ENCODE measurements around the gene SDF2. TPM values are rescaled to one million over a fixed set of nuclear protein-coding genes. Genes with fewer than 3 reads are reported as not detected.

Gene SDF2
- total RNA-seq (2022; extraction: Qiagen RNA extraction; ENCODE audit: low read depth): 79.5 to 87.0 TPM (median 84.5 TPM) in 5 replicates

GRCh38 chr17:28661635-28662526 is at the start of gene SDF2, which contains the start of gene SUPT6H:
TSS of gene SDF2 (minus strand) at chr17:28661906. CDS start at chr17:28661876, 30 bp downstream.
TSS of gene SUPT6H (plus strand) at chr17:28662205. CDS start at chr17:28673402, 11,197 bp downstream.

GRCh38 chr17:28644787-28645575 is 16.7 kb downstream of the SDF2 start, which contains the start of gene BLTP2:
TSS of gene BLTP2 (minus strand) at chr17:28645158. CDS start at chr17:28645056, 102 bp downstream.

GRCh38 chr17:28613931-28614381 is 47.8 kb downstream of the SDF2 start, which contains the start of gene RSKR:
TSS of gene RSKR (minus strand) at chr17:28614185. CDS start at chr17:28614161, 24 bp downstream.

GRCh38 chr17:28598799-28599310 is 62.9 kb downstream of the SDF2 start, which contains the start of gene SPAG5:
TSS of gene SPAG5 (minus strand) at chr17:28599025. CDS start at chr17:28598946, 79 bp downstream.

Other genes with a start within 250 kb of the SDF2 start
- 0.10 to 0.18 TPM (median 0.14 TPM) in 4 of 5 replicates, not detected in the other for gene SLC13A2, start 188.3 kb downstream of the SDF2 start, total RNA-seq (2022; extraction: Qiagen RNA extraction; ENCODE audit: low read depth)
- not detected in 5 replicates for gene FOXN1, start 155.6 kb downstream of the SDF2 start, total RNA-seq (2022; extraction: Qiagen RNA extraction; ENCODE audit: low read depth)
- gene UNC119, start 109.3 kb downstream of the SDF2 start, total RNA-seq (2022; extraction: Qiagen RNA extraction; ENCODE audit: low read depth): 25.1 to 32.6 TPM (median 29.0 TPM) in 5 replicates
- 55.8 to 58.4 TPM (median 56.6 TPM) in 5 replicates for gene PIGS, start 90.4 kb downstream of the SDF2 start, total RNA-seq (2022; extraction: Qiagen RNA extraction; ENCODE audit: low read depth)
- gene ALDOC, start 85.0 kb downstream of the SDF2 start, total RNA-seq (2022; extraction: Qiagen RNA extraction; ENCODE audit: low read depth): 1.3 to 2.3 TPM (median 1.8 TPM) in 5 replicates
- 72.4 to 90.1 TPM (median 77.8 TPM) in 5 replicates for gene SPAG5, start 62.9 kb downstream of the SDF2 start, total RNA-seq (2022; extraction: Qiagen RNA extraction; ENCODE audit: low read depth)
- gene RSKR, start 47.7 kb downstream of the SDF2 start, total RNA-seq (2022; extraction: Qiagen RNA extraction; ENCODE audit: low read depth): 2.2 to 4.9 TPM (median 4.2 TPM) in 5 replicates
- gene BLTP2, start 16.7 kb downstream of the SDF2 start, total RNA-seq (2022; extraction: Qiagen RNA extraction; ENCODE audit: low read depth): 56.4 to 74.1 TPM (median 58.8 TPM) in 5 replicates
- gene SUPT6H, start 299 bp upstream of the SDF2 start, total RNA-seq (2022; extraction: Qiagen RNA extraction; ENCODE audit: low read depth): 69.2 to 74.1 TPM (median 72.2 TPM) in 5 replicates
- 1.2 to 2.3 TPM (median 1.5 TPM) in 5 replicates for gene PROCA1, start 50.0 kb upstream of the SDF2 start, total RNA-seq (2022; extraction: Qiagen RNA extraction; ENCODE audit: low read depth)
- 220 to 279 TPM (median 265 TPM) in 5 replicates for gene RAB34, start 56.0 kb upstream of the SDF2 start, total RNA-seq (2022; extraction: Qiagen RNA extraction; ENCODE audit: low read depth)
- gene RPL23A, start 58.1 kb upstream of the SDF2 start, total RNA-seq (2022; extraction: Qiagen RNA extraction; ENCODE audit: low read depth): 1,999 to 2,848 TPM (median 2,238 TPM) in 5 replicates
- gene TLCD1, start 64.3 kb upstream of the SDF2 start, total RNA-seq (2022; extraction: Qiagen RNA extraction; ENCODE audit: low read depth): 36.2 to 53.8 TPM (median 48.3 TPM) in 5 replicates
- gene NEK8, start 66.9 kb upstream of the SDF2 start, total RNA-seq (2022; extraction: Qiagen RNA extraction; ENCODE audit: low read depth): 3.8 to 4.7 TPM (median 4.5 TPM) in 5 replicates
- 51.5 to 88.4 TPM (median 76.8 TPM) in 5 replicates for gene TRAF4, start 82.1 kb upstream of the SDF2 start, total RNA-seq (2022; extraction: Qiagen RNA extraction; ENCODE audit: low read depth)
- 19.0 to 23.3 TPM (median 21.9 TPM) in 5 replicates for gene FAM222B, start 180.9 kb upstream of the SDF2 start, total RNA-seq (2022; extraction: Qiagen RNA extraction; ENCODE audit: low read depth)
- 70.2 to 92.5 TPM (median 85.9 TPM) in 5 replicates for gene ERAL1, start 193.1 kb upstream of the SDF2 start, total RNA-seq (2022; extraction: Qiagen RNA extraction; ENCODE audit: low read depth)
- 67.2 to 83.8 TPM (median 77.4 TPM) in 5 replicates for gene FLOT2, start 235.8 kb upstream of the SDF2 start, total RNA-seq (2022; extraction: Qiagen RNA extraction; ENCODE audit: low read depth)
- gene DHRS13, start 241.2 kb upstream of the SDF2 start, total RNA-seq (2022; extraction: Qiagen RNA extraction; ENCODE audit: low read depth): 4.2 to 5.6 TPM (median 5.4 TPM) in 5 replicates

All from A549 treated with RU486 at 1 μM for 4 hours (cell line).